ENCODE results near the gene HAGHL. TPM values are rescaled to one million over a fixed set of nuclear protein-coding genes. Genes with fewer than 3 reads are reported as not detected.

HAGHL gene
- total RNA-seq, 1 donor from 2014 or later, result 19.1 TPM

DNA sequence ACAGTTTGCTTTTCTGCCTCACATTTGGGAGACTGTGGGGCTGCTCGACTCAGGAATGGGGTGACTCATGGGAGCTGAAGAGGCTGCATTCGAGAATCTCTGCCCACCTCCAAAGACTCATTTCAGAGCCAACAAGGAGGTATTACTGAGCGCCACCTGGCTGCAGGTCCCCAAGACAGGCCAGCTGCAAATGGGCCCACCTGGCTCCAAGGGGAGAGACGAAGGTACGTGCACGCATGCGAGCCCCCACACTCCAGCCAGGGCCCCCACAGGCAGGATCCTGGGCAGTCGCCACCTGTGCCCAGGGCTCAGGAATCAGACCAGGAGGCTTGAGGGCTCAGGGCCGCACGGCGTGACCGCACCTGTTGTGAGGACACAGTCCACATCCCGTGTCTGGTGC, 6.0 kb downstream of the HAGHL start:
- Mint-ChIP-seq H3K4me3 (no peak overlapping the region), H3K9me3 (no peaks in the 10 kb centered on the region), H3K4me1 (ENCODE audit: low read depth) (peaks cover 15% of the 10 kb centered on the region), H3K27ac (no peak overlapping the region), H3K36me3 (ENCODE audit: low read depth) (peaks cover 13% of the 10 kb centered on the region), H3K27me3 (ENCODE audit: insufficient read depth) (no peaks in the 10 kb centered on the region)
- intact Hi-C loops (cut with micrococcal nuclease), result no loop called here
- DNase-seq (ENCODE audit: low spot score), result no peak

DNA sequence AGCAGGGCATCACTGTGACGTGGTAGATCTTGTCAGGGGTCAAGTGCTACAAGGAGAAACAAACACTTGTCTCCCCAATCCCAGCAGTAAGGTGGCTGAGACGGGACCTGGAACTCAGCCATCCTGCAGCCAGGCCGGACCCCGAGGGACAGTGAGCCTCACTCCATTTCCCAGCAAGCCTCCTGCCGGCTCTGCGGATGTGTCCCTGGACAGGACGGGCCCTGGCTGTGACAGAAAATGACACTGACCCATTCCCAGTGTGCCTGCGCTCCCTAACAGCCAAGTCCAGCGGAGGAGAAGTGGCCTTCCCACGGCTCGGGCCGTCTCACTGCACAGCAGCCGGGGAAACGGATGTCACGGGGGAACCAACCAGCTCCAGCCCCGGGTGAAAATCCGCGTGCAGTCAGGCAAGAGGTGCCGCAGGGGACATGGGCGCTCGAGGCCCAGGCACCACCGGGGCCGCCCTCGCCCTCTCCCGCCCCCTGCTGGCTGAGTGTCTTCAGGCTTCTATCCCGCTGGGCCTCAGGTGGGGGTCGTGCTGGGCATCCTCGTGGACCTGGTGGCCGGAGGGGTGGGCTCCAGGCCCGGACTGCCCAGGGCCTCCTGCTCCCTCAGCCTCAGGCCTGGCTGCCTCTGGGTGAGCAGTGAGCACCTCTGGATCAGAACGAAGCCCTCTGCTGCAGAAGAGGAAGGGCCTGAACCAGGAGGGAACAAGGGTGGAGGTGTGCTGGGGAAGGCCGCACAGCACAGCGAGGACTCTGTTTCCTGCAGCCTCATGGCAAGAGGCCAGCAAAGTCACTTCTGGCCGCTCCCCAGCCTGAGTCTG, 6.7 kb downstream of the HAGHL start:
- Mint-ChIP-seq H3K27me3 (ENCODE audit: insufficient read depth) (no peaks in the 10 kb centered on the region), H3K9me3 (no peaks in the 10 kb centered on the region), H3K4me3 (no peak overlapping the region), H3K27ac (no peak overlapping the region), H3K36me3 (ENCODE audit: low read depth) (peaks cover 15% of the 10 kb centered on the region), H3K4me1 (ENCODE audit: low read depth) (peaks cover 17% of the 10 kb centered on the region)
- no peak for DNase-seq (ENCODE audit: low spot score)
- intact Hi-C loops (cut with micrococcal nuclease), result no loop called here

DNA sequence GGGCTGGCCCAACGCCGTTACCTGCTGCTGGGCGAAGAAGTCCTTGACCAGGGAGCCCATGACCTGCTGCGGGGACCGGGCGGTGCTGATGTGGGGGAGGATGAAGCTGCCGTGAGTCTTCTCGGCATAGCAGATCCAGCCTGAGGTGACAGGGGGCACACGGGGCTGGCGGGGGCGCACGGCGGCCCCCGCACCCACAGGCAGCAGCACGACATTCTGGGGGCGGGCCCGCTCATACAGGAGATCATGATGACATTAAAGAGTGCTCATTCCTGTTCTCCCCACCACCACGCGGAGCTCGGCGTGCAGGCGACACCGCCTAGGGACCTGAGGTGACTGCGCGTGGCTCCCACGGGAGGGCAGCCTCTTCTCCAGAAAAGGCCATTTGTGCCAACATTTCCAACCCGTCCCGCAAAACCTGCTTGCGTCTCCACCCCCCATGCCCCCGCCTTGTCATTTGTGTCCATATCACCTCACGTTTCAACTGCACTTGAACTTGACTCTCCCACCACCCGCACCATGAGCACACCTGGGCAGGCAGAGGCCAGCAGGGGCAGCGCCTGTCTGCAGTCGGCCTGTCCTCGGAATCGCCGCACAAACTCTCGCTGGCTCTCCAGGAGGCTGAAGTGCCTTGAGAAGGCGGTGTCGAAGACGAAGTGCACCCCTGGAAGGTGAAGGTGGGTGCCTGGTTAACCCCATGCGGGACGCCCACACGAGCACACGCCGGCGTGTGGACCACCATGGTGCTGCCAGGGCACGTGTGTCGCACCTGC, 7.5 kb downstream of the HAGHL start:
- no peak overlapping the region for H3K4me3 Mint-ChIP-seq
- peaks cover 17% of the 10 kb centered on the region for H3K4me1 Mint-ChIP-seq (ENCODE audit: low read depth)
- DNase-seq (ENCODE audit: low spot score), result no peak
- intact Hi-C loops (cut with micrococcal nuclease), result no loop called here
- H3K9me3 Mint-ChIP-seq, result no peaks in the 10 kb centered on the region
- peaks cover 17% of the 10 kb centered on the region for H3K36me3 Mint-ChIP-seq (ENCODE audit: low read depth)
- no peaks in the 10 kb centered on the region for H3K27me3 Mint-ChIP-seq (ENCODE audit: insufficient read depth)
- no peak overlapping the region for H3K27ac Mint-ChIP-seq

DNA sequence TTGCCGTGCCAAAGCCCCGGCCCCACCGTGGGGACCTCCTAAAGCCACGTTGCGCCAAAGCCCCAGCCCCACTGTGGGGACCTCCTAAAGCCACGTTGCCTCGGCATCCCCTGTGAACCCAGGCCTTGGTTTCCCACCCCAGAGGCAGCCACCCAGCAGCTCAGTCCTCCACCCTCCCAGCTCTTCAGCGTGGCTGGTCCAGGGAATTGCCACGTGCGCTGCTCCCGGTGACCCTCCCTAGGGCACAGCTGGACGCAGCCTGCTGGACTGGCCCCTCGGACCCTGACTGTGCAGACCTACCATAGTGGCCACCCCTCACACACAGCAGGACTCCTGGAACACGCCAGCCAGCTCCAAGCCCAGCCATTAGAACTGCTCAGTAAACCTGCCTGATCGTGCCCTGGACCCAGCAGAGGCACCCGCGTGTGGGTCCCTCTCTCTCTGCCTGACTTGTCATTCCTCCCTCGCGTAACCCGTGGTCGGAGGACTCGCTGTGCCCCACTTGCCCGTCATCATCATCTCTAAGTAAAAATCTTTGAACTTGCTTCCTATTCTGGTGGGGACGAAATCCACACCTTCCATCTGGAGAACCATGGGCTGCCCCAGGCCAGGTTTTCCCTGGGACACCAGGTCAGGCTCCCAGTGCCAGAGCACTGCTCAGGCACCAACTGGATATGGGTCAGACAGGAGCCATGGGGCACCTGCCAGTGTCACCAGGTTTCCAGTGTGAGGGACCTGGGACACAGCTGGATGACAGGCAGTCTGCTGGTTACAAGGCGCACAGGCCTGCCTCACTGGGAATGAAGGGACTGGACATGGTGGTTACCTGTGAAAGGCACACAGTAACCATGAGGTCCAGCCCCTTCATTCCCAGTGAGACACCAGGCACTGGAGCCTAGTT, 8.3 kb downstream of the HAGHL start:
- intact Hi-C loops (cut with micrococcal nuclease), result loop anchor here (5.0 kb wide), 1 partner anchor 38 kb away; no protein-coding TSS in a partner anchor
- H3K9me3 Mint-ChIP-seq, result no peaks in the 10 kb centered on the region
- peak overlapping the region; percentile 37 for H3K4me3 Mint-ChIP-seq
- peaks cover 17% of the 10 kb centered on the region for H3K36me3 Mint-ChIP-seq (ENCODE audit: low read depth)
- no peak for DNase-seq (ENCODE audit: low spot score)
- peaks cover 17% of the 10 kb centered on the region for H3K4me1 Mint-ChIP-seq (ENCODE audit: low read depth)
- H3K27ac Mint-ChIP-seq, result no peak overlapping the region
- H3K27me3 Mint-ChIP-seq (ENCODE audit: insufficient read depth), result no peaks in the 10 kb centered on the region

DNA sequence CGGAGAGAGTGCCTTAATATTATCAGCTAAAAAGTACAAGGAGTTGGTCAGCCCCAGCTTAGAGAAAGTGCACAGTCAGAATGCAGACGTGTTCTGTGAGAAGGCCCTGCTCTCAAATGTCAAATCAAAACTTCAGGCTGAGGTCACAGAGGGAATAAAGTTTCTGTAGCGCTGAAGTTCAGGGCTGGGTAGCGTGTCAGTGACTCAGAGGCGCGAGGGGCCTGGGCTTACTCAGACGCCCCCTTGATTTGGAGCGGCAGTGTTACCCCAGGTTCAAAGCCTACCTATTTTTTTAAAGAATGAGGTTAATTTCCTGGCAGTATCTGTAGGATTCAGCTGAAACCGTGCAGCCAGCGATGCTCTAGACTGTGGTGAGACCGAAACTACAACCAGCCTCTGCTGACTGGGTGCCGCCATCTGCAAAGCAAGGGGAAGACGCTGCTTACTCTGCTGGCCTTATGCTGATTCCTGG, 9.1 kb downstream of the HAGHL start:
- peak overlapping the region; percentile 61 for H3K27ac Mint-ChIP-seq
- peaks cover 17% of the 10 kb centered on the region for H3K36me3 Mint-ChIP-seq (ENCODE audit: low read depth)
- DNase-seq (ENCODE audit: low spot score), result no peak
- H3K27me3 Mint-ChIP-seq (ENCODE audit: insufficient read depth), result no peaks in the 10 kb centered on the region
- no peaks in the 10 kb centered on the region for H3K9me3 Mint-ChIP-seq
- intact Hi-C loops (cut with micrococcal nuclease), result loop anchor here (2.0 to 5.0 kb wide), 2 partner anchors 15 to 39 kb away; partner anchors contain the start of gene ANTKMT
- H3K4me1 Mint-ChIP-seq (ENCODE audit: low read depth), result peaks cover 17% of the 10 kb centered on the region
- peak overlapping the region; percentile 39 for H3K4me3 Mint-ChIP-seq

DNA sequence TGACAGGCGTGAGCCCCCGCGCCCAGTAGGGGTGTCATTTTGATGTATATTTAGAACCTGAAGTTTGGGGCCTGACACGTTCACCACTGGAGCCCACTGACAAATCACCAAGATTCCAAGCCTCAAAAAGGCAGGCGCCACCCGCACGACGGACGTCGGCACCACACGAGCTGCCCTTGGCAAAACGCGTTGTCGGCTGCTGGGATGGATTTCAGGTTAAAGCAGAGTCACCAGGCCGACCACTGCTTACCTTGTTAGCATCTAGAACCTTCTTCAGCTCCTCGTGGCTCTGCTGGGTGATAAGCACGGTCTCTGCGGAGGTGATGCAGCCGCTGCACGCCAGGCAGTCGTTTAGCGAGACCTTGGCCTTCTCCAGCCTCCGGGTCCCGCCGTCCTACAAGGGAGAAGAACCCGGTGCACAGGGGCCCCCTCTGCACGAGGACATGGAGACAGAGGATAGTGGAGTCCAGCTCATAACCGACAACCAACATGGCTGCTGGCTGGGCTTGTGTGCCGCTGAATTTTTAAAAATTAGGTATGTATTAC, 10.1 kb downstream of the HAGHL start:
- no peak overlapping the region for H3K27ac Mint-ChIP-seq
- H3K27me3 Mint-ChIP-seq (ENCODE audit: insufficient read depth), result no peaks in the 10 kb centered on the region
- H3K9me3 Mint-ChIP-seq, result no peaks in the 10 kb centered on the region
- peaks cover 17% of the 10 kb centered on the region for H3K4me1 Mint-ChIP-seq (ENCODE audit: low read depth)
- intact Hi-C loops (cut with micrococcal nuclease), result loop anchor here (2.0 to 5.0 kb wide), 2 partner anchors 16 to 40 kb away; partner anchors contain the start of gene ANTKMT
- H3K36me3 Mint-ChIP-seq (ENCODE audit: low read depth), result peaks cover 17% of the 10 kb centered on the region
- no peak overlapping the region for H3K4me3 Mint-ChIP-seq
- DNase-seq (ENCODE audit: low spot score), result no peak

DNA sequence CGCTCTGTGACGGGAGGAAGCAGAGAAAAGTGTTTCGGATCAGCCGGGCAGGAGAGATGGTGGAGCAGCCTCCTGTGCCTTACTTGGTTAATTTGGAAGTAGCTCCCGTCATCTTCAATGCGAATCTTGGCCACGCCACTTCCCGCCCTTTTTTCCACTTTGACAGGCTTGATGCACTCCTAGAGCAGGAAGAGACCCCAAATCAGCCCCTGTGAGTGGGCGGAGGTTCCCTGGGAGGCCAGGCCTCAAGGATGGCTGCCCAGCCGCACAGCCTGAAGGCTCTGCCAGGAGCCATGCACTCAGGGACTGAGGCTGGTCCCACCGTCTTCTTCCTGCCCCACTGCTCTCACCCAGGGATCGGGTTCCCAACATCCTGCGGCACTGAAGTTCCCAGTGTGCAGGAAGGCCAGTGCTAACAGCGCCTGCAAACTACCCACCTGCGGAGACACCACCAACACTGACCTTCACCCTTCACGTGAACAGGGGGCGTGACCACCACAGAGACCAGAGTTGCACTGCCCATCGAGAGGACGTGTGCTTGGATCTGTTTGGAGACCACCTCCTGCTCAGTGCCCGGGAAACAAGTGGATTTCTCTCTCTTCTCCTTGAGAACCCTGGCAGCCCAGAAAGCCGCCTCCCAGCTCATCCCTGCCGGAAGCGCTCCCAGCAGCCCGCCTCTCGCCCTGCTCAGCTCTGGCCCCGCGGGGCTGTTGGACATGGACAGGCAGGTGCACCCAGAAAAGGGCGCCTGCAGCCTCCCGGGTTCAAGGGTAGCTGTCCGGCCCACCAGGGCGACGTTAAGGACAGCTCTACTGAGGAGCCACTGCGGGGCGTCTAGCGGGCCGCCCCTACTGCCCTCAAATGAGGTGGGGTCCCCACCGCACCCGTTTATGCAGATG, 12.9 kb downstream of the HAGHL start:
- Mint-ChIP-seq H3K36me3 (ENCODE audit: low read depth) (peaks cover 17% of the 10 kb centered on the region), H3K27me3 (ENCODE audit: insufficient read depth) (no peaks in the 10 kb centered on the region), H3K4me1 (ENCODE audit: low read depth) (peaks cover 17% of the 10 kb centered on the region), H3K27ac (no peak overlapping the region), H3K4me3 (peak overlapping the region; percentile 85), H3K9me3 (no peaks in the 10 kb centered on the region)
- DNase-seq (ENCODE audit: low spot score), result no peak
- intact Hi-C loops (cut with micrococcal nuclease), result loop anchor here (1.0 to 10.0 kb wide), 4 partner anchors 43 to 235 kb away; partner anchors contain the start of genes CHTF18, LMF1 and RPUSD1

DNA sequence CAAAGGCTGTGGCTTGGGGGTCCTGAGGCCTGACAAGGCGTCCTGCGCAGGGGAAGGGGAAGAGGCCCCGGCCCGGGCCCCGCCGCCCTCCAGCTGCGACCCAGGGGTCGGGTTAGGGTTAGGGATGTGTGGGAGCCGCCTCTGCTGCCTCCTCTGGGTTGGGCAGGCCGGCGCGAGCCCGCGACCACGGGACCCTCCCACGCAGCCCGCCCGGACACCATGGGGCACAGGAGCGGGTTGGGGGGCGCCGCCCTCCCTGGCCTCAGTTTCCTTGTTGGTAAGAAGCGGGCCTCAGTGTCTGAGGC, 13.5 kb downstream of the HAGHL start:
- DNase-seq (ENCODE audit: low spot score), result no peak
- H3K4me3 Mint-ChIP-seq, result peak overlapping the region; percentile 85
- H3K4me1 Mint-ChIP-seq (ENCODE audit: low read depth), result peaks cover 14% of the 10 kb centered on the region
- intact Hi-C loops (cut with micrococcal nuclease), result loop anchor here (1.0 to 10.0 kb wide), 3 partner anchors 47 to 234 kb away; partner anchors contain the start of genes CHTF18, LMF1 and RPUSD1
- peak overlapping the region; percentile 23 for H3K27ac Mint-ChIP-seq
- H3K36me3 Mint-ChIP-seq (ENCODE audit: low read depth), result peaks cover 13% of the 10 kb centered on the region
- no peaks in the 10 kb centered on the region for H3K9me3 Mint-ChIP-seq
- no peaks in the 10 kb centered on the region for H3K27me3 Mint-ChIP-seq (ENCODE audit: insufficient read depth)

DNA sequence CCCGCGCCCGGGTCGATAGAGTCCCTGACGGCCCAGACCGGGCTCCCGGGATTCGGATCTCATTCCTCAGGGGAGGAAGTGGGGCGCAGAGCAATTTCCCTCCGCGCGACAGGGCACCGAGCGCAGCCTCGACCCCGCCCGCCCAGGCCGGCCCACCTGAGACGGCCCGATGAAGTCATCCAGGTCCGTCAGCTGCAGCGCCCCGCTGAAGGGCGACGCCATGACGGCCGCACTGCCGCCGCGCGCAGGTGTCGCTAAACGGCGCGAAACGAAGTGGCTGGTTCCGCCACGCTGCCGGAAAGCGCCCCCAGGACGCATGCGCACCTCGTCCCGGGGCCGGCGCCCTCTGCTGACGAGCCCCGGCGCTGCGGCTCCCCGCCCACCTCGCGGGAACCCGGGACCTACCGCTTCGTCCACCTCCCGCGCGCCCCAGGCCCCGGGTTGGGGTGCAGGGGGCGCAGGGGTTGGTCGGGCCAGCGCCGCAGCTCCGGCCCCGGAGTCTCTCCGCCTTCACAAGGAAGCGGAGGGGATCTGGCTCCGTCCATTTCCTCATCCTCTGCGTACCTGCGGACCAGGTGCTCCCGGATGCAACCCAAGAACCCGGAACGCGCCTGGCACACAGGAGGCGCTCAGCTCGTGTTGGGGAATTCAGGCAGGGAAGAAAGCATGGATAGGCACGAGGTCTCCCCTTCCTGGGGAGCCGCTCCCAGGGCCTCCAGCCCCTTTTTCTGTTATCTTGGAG, 14.0 kb downstream of the HAGHL start, which contains the start of gene CIAO3:
Gene CIAO3 (minus strand): TSS at position 234 of the 742 bp plus-strand sequence. CDS start 12 bp downstream, at position 222.
- intact Hi-C loops (cut with micrococcal nuclease), result loop anchor here (1.0 to 10.0 kb wide), 3 partner anchors 46 to 234 kb away; partner anchors contain the start of genes CHTF18, LMF1 and RPUSD1
- Mint-ChIP-seq H3K36me3 (ENCODE audit: low read depth) (peaks cover 11% of the 10 kb centered on the region), H3K9me3 (no peaks in the 10 kb centered on the region), H3K27ac (peak within 1 kb of the TSS; percentile 73), H3K4me1 (ENCODE audit: low read depth) (peaks cover 9% of the 10 kb centered on the region), H3K27me3 (ENCODE audit: insufficient read depth) (no peaks in the 10 kb centered on the region), H3K4me3 (peak within 1 kb of the TSS; percentile 85)
- DNase-seq (ENCODE audit: low spot score), result peak; percentile 92

DNA sequence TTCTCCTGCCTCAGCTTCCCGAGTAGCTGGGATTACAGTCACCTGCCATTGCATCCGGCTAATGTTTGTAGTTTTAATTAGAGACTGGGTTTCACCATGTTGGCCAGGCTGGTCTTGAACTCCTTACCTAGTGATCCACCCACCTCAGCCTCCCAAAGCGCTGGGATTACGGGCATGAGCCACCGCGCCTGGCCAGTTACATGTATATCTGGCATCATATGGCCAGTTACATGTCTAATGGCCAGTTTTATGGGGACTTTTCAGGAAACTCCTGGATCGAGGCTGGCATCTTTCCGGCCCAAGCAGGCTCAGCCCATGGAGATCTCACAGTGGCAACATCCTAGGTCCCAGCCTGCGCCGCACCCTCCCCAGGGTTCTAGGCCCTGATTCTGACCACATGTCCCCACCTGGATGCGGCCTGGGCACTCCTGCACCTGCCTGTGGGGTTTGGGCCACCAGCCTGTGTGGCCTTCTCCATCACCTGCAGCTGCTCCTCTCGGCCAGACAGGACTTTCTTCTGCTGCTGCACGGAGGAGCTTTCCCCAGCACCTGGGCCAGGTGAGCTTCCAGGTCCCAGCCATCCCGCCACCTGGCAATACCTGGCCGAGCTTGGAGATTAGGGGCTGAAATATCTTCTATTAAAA, 15.2 kb downstream of the HAGHL start:
- Mint-ChIP-seq H3K9me3 (no peaks in the 10 kb centered on the region), H3K27me3 (ENCODE audit: insufficient read depth) (no peaks in the 10 kb centered on the region), H3K36me3 (ENCODE audit: low read depth) (peaks cover 7% of the 10 kb centered on the region), H3K4me1 (ENCODE audit: low read depth) (peaks cover 4% of the 10 kb centered on the region), H3K27ac (no peak overlapping the region), H3K4me3 (peak overlapping the region; percentile 80)
- intact Hi-C loops (cut with micrococcal nuclease), result loop anchor here (5.0 to 10.0 kb wide), 2 partner anchors 45 to 233 kb away; partner anchors contain the start of genes CHTF18, LMF1 and RPUSD1
- DNase-seq (ENCODE audit: low spot score), result no peak

Measured in activated T-helper 1 cell treated with anti-CD3 and anti-CD28 coated beads, Interleukin-12 subunit alpha, Interleukin-12 subunit beta, Interleukin-2, Interleukin-4 antibody, amounts not matched to agents 30 ng/mL and 10 ng/mL and 1 ng/mL, durations not matched to agents 14 hours and 24 hours and 36 hours (primary cell).